Measurements from ENCODE around the gene KRT36. TPM values are rescaled to one million over a fixed set of nuclear protein-coding genes. Genes with fewer than 3 reads are reported as not detected.

KRT36 gene
- total RNA-seq, 4 donors from 2014 or later: not detected

DNA sequence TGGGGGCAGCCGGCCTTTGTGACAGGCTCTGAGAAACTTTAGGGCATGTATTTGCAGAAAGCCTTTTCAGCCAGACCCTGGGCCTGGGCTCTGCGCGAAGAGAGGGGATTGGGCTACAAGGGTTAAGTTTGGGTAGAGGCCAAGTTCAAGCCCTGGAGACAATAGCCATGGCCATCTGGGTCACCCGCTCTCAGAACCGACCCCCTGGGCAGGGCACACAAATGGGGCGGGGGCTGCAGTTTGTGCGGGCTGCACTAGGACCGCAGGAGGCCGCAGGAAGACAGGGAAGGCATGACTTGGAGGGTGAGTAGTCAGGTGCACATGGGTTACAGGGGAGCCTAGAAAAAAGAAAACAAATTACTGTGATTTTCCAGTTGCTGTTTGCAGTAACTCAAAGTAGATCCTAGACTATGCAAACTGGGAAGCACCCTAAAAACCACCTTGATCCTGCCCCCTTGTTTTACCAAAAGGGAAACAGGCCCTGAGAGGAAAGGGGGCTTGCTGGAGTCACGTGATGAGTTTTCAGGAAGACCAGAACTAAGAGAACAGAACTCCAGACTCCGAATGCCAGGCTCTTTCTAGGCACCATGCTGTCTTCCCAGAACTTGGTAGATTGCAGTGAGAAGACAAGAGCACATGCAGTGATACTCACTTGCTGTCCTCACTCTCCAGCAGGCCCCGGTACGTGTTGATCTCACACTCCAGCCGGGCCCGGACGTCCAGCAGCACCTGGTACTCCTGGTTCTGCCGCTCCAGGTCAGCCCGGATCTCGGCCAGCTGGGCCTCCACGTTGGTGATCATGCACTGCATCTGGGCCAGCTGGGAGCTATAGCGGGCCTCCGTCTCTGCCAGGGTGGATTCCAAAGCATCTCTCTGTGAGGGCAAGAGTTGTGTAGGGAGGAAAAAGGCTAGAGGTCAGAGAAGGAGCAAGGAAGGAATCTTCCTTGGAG lies 12.6 kb downstream of the KRT36 start:
- Histone ChIP-seq H3K4me3 (no peak overlapping the region), H3K4me1 (no peaks in the 10 kb centered on the region), H3K9me3 (no peaks in the 10 kb centered on the region), H3K27ac (no peak overlapping the region), H3K36me3 (no peaks in the 10 kb centered on the region), H3K27me3 (no peaks in the 10 kb centered on the region)
- no peak for ATAC-seq
- TF ChIP-seq EP300 (IDR thresholded peaks at IDR 0.05) (no peak), POLR2AphosphoS5 (IDR thresholded peaks at IDR 0.05) (no peak), POLR2A (IDR thresholded peaks at IDR 0.05) (no peak)
- TF ChIP-seq, protein P1, sequence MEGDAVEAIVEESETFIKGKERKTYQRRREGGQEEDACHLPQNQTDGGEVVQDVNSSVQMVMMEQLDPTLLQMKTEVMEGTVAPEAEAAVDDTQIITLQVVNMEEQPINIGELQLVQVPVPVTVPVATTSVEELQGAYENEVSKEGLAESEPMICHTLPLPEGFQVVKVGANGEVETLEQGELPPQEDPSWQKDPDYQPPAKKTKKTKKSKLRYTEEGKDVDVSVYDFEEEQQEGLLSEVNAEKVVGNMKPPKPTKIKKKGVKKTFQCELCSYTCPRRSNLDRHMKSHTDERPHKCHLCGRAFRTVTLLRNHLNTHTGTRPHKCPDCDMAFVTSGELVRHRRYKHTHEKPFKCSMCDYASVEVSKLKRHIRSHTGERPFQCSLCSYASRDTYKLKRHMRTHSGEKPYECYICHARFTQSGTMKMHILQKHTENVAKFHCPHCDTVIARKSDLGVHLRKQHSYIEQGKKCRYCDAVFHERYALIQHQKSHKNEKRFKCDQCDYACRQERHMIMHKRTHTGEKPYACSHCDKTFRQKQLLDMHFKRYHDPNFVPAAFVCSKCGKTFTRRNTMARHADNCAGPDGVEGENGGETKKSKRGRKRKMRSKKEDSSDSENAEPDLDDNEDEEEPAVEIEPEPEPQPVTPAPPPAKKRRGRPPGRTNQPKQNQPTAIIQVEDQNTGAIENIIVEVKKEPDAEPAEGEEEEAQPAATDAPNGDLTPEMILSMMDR (IDR thresholded peaks at IDR 0.05): no peak
- 90 to 100% methylated on average over 1 to 14 of the region's 22 CpGs for WGBS, 2 donors (ENCODE audit: low coverage in 1 of 2)

GRCh38 chr17:41475421-41475820 lies 14.3 kb downstream of the KRT36 start:
- WGBS, 2 donors (ENCODE audit: low coverage in 1 of 2): 100% methylated on average over 2 of the region's 4 CpGs; no CpG with 5 or more reads in 1 of the 2 donors
- H3K36me3 ChIP-seq: no peaks in the 10 kb centered on the region
- H3K4me1 ChIP-seq: no peaks in the 10 kb centered on the region
- ATAC-seq: no peak
- no peak overlapping the region for H3K4me3 ChIP-seq
- no peaks in the 10 kb centered on the region for H3K27me3 ChIP-seq
- TF ChIP-seq EP300 (IDR thresholded peaks at IDR 0.05): no peak
- TF ChIP-seq, protein P1 (IDR thresholded peaks at IDR 0.05): no peak
- no peak for TF ChIP-seq POLR2AphosphoS5 (IDR thresholded peaks at IDR 0.05)
- TF ChIP-seq POLR2A (IDR thresholded peaks at IDR 0.05): no peak
- no peak overlapping the region for H3K27ac ChIP-seq
- peaks cover 0 to 6% (median 0%) of the 10 kb centered on the region in 3 donors for H3K9me3 ChIP-seq

GRCh38 chr17:41474863-41475262 lies 14.8 kb downstream of the KRT36 start:
- H3K4me3 ChIP-seq: no peak overlapping the region
- TF ChIP-seq, protein P1 (IDR thresholded peaks at IDR 0.05): no peak
- TF ChIP-seq EP300 (IDR thresholded peaks at IDR 0.05) (no peak), POLR2A (IDR thresholded peaks at IDR 0.05) (no peak), POLR2AphosphoS5 (IDR thresholded peaks at IDR 0.05) (no peak)
- no peak for ATAC-seq
- WGBS, 2 donors (ENCODE audit: low coverage in 1 of 2): 52 to 61% methylated on average over 4 to 6 of the region's 8 CpGs
- no peaks in the 10 kb centered on the region for H3K4me1 ChIP-seq
- no peaks in the 10 kb centered on the region for H3K27me3 ChIP-seq
- peaks cover 0 to 6% (median 0%) of the 10 kb centered on the region in 3 donors for H3K9me3 ChIP-seq
- no peak overlapping the region for H3K27ac ChIP-seq
- H3K36me3 ChIP-seq: no peaks in the 10 kb centered on the region

- H3K4me1 ChIP-seq: peaks cover 0 to 19% (median 3%) of the 10 kb centered on the region in 3 donors
- no peak overlapping the region for H3K27ac ChIP-seq
- TF ChIP-seq, protein P1 (IDR thresholded peaks at IDR 0.05): no peak
- TF ChIP-seq EP300 (IDR thresholded peaks at IDR 0.05): no peak
- no peak overlapping the region for H3K4me3 ChIP-seq
- H3K9me3 ChIP-seq: peaks cover 0 to 19% (median 0%) of the 10 kb centered on the region in 3 donors
- H3K27me3 ChIP-seq: no peaks in the 10 kb centered on the region
- no peak for ATAC-seq
- no peaks in the 10 kb centered on the region for H3K36me3 ChIP-seq
These were observed 21.4 kb downstream of the KRT36 start for GRCh38 chr17:41468346-41468745.

GRCh38 chr17:41467561-41467960 lies 22.1 kb downstream of the KRT36 start:
- Histone ChIP-seq H3K36me3 (no peaks in the 10 kb centered on the region), H3K4me3 (no peak overlapping the region), H3K27ac (no peak overlapping the region), H3K9me3 (peaks cover 0 to 19% (median 0%) of the 10 kb centered on the region in 3 donors), H3K27me3 (no peaks in the 10 kb centered on the region), H3K4me1 (peaks cover 0 to 27% (median 3%) of the 10 kb centered on the region in 3 donors)
- ATAC-seq: no peak
- TF ChIP-seq, protein P1 (IDR thresholded peaks at IDR 0.05): no peak
- TF ChIP-seq POLR2AphosphoS5 (IDR thresholded peaks at IDR 0.05) (no peak), EP300 (IDR thresholded peaks at IDR 0.05) (no peak), POLR2A (IDR thresholded peaks at IDR 0.05) (no peak)
- WGBS, 2 donors (ENCODE audit: low coverage in 1 of 2): 56 to 62% methylated on average over 2 to 3 of the region's 4 CpGs
